ENCODE data around the gene VSX2.

DNA sequence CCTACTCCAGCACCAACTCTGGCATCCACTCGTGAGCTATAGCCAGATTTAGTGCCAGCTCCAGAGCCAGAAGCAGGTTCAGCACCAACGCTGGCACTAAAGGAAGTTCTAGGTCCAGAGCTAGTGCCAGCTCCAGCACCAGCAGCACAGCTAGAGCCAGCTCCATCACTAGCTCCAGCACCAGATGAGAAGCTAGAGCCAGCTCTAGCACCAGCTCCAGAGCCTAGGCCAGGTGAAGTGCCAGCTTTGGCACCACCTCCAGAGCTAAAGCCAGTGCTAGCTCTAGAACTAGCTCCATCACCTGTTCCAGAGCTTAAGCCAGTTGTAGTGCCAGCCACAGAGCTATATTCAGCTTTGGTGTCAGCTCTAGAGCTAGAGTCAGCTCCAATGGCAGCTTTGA is 38.8 kb downstream of the VSX2 start:
- TF ChIP-seq TAF1 (IDR thresholded peaks at IDR 0.05; ENCODE audit: borderline replicate concordance, insufficient read depth, low read length) (no peak), POLR2AphosphoS5 (IDR thresholded peaks at IDR 0.05; ENCODE audit: low read depth, low read length) (no peak), SIN3A (IDR thresholded peaks at IDR 0.05; ENCODE audit: borderline replicate concordance, insufficient read depth, low read length) (no peak), FOXP2 (optimal IDR thresholded peaks at IDR 0.05; ENCODE audit: borderline replicate concordance, extremely low read depth, extremely low read length, insufficient read depth) (no peak)
- TF ChIP-seq, protein P1, sequence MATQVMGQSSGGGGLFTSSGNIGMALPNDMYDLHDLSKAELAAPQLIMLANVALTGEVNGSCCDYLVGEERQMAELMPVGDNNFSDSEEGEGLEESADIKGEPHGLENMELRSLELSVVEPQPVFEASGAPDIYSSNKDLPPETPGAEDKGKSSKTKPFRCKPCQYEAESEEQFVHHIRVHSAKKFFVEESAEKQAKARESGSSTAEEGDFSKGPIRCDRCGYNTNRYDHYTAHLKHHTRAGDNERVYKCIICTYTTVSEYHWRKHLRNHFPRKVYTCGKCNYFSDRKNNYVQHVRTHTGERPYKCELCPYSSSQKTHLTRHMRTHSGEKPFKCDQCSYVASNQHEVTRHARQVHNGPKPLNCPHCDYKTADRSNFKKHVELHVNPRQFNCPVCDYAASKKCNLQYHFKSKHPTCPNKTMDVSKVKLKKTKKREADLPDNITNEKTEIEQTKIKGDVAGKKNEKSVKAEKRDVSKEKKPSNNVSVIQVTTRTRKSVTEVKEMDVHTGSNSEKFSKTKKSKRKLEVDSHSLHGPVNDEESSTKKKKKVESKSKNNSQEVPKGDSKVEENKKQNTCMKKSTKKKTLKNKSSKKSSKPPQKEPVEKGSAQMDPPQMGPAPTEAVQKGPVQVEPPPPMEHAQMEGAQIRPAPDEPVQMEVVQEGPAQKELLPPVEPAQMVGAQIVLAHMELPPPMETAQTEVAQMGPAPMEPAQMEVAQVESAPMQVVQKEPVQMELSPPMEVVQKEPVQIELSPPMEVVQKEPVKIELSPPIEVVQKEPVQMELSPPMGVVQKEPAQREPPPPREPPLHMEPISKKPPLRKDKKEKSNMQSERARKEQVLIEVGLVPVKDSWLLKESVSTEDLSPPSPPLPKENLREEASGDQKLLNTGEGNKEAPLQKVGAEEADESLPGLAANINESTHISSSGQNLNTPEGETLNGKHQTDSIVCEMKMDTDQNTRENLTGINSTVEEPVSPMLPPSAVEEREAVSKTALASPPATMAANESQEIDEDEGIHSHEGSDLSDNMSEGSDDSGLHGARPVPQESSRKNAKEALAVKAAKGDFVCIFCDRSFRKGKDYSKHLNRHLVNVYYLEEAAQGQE (IDR thresholded peaks at IDR 0.05; ENCODE audit: insufficient read depth in 1 of 2, low read depth in 2 of 2, low read length in 2 of 2), result no peak

All from PFSK-1 (cell line).